Liver (tissue), 9 donors: ENCODE data around the gene SCN1B. TPM values are rescaled to one million over a fixed set of nuclear protein-coding genes. Genes with fewer than 3 reads are reported as not detected.

Experiments used
- DNase-seq: peaks from one replicate; pipeline ENCODE4 v3.0.0-alpha.2; 2017; ENCODE audit warnings: low spot score
- H3K27ac ChIP-seq, 2 donors: one replicate each; pipeline ENCODE4 v1.7.0; 2013; ENCODE audit warnings: inconsistent platforms in 2 of 2, low read length in 2 of 2, control low read depth in 1 of 2, low read depth in 1 of 2, mild to moderate bottlenecking in 1 of 2
- H3K27me3 ChIP-seq, 4 donors: one replicate each; pipeline versions ENCODE4 v1.6.1 to v1.7.0; 2013; ENCODE audit warnings: low read length in 3 of 4, inconsistent platforms in 1 of 4, mild to moderate bottlenecking in 1 of 4, moderate library complexity in 1 of 4; ENCODE audit not compliant: control insufficient read depth in 4 of 4, insufficient read depth in 4 of 4
- H3K36me3 ChIP-seq, 4 donors: one replicate each; pipeline versions ENCODE4 v1.6.1 to v1.7.0; 2013; ENCODE audit warnings: low read length in 3 of 4, mild to moderate bottlenecking in 3 of 4, low read depth in 1 of 4, moderate library complexity in 1 of 4; ENCODE audit not compliant: control insufficient read depth in 4 of 4, insufficient read depth in 3 of 4
- H3K4me1 ChIP-seq, 4 donors: one replicate each; pipeline versions ENCODE4 v1.6.1 to v1.7.0; 2013; ENCODE audit warnings: low read length in 3 of 4, mild to moderate bottlenecking in 3 of 4, moderate library complexity in 1 of 4; ENCODE audit not compliant: control insufficient read depth in 4 of 4, insufficient read depth in 4 of 4
- H3K4me3 ChIP-seq, 3 donors: one replicate each; pipeline versions ENCODE4 v1.6.1 to v1.7.0; 2013; ENCODE audit warnings: low read length in 3 of 3, control low read depth in 1 of 3, low read depth in 1 of 3, mild to moderate bottlenecking in 1 of 3
- H3K9ac ChIP-seq, 2 donors: one replicate each; pipeline ENCODE4 v1.7.0; 2013; ENCODE audit warnings: low read length in 2 of 2, mild to moderate bottlenecking in 2 of 2, moderate library complexity in 2 of 2, control low read depth in 1 of 2, low read depth in 1 of 2
- H3K9me3 ChIP-seq, 4 donors: one replicate each; pipeline versions ENCODE4 v1.6.1 to v1.7.0; 2013; ENCODE audit warnings: low read length in 3 of 4; ENCODE audit not compliant: control insufficient read depth in 4 of 4
- ATF3 ChIP-seq: IDR thresholded peaks from 2 replicates; pipeline ENCODE4 v1.6.1; 2016; ENCODE audit warnings: antibody characterized with exemption
- EGR1 ChIP-seq, 2 donors: IDR thresholded peaks; 2 replicates each; pipeline ENCODE4 v1.6.1; 2016 to 2018; ENCODE audit warnings: antibody characterized with exemption in 2 of 2, low read depth in 2 of 2
- FOXA1 ChIP-seq: IDR thresholded peaks from 2 replicates; pipeline ENCODE4 v1.6.1; 2016; ENCODE audit warnings: antibody characterized with exemption
- FOXA2 ChIP-seq: IDR thresholded peaks from 2 replicates; pipeline ENCODE4 v1.6.1; 2016; ENCODE audit warnings: antibody characterized with exemption
- GABPA ChIP-seq, 2 donors: IDR thresholded peaks in 1 of 2; conservative IDR thresholded peaks in 1 of 2; 2 replicates each; pipeline ENCODE4 v1.6.1; 2016; ENCODE audit warnings: antibody characterized with exemption in 2 of 2, mild to moderate bottlenecking in 1 of 2, moderate library complexity in 1 of 2
- HNF4A ChIP-seq, 2 donors: conservative IDR thresholded peaks; 2 replicates each; pipeline ENCODE4 v1.6.1; 2016; ENCODE audit warnings: antibody characterized with exemption in 2 of 2, mild to moderate bottlenecking in 2 of 2
- HNF4G ChIP-seq: IDR thresholded peaks from 2 replicates; pipeline ENCODE4 v1.6.1; 2016; ENCODE audit warnings: antibody characterized with exemption
- NR2F2 ChIP-seq: IDR thresholded peaks from 2 replicates; pipeline ENCODE4 v1.6.1; 2016; ENCODE audit warnings: antibody characterized with exemption
- RAD21 ChIP-seq, 2 donors: IDR thresholded peaks; 2 replicates each; pipeline ENCODE4 v1.6.1; 2016; ENCODE audit warnings: antibody characterized with exemption in 2 of 2, mild to moderate bottlenecking in 2 of 2
- TAF1 ChIP-seq: conservative IDR thresholded peaks from 2 replicates; pipeline ENCODE4 v1.6.1; 2016; ENCODE audit warnings: antibody characterized with exemption, mild to moderate bottlenecking
- YY1 ChIP-seq: IDR thresholded peaks from 2 replicates; pipeline ENCODE4 v1.6.1; 2016; ENCODE audit warnings: antibody characterized with exemption, mild to moderate bottlenecking
- ZBTB33 ChIP-seq: IDR thresholded peaks from 2 replicates; pipeline ENCODE4 v1.6.1; 2016; ENCODE audit warnings: antibody characterized with exemption
- WGBS: extraction: QIAGEN DNeasy Blood & Tissue Kit; methylation state at CpG from one replicate; pipeline ENCODE4 v1.1.7; 2013; 5-methylcytosine and 5-hydroxymethylcytosine counted together
- polyA plus RNA-seq, 2 donors: library from polyadenylated mRNA; stranded (reverse) in 1 of 2; unstranded in 1 of 2; fragments of 200-250 nt in 1 of 2; fragments of >200 nt in 1 of 2; fragmentation: Nextera tagmentation in 1 of 2; extraction: Ambion mirVana in 1 of 2; gene quantifications; one replicate each; pipeline versions ENCODE4 v1.2.1 to v1.2.3, GENCODE V29; 2013 to 2015
- total RNA-seq, 2 donors: library from RNA; depleted of rRNA; stranded (reverse); fragments of >200 nt; gene quantifications; one replicate each; pipeline ENCODE4 v1.2.3, GENCODE V29; 2014
- TF ChIP-seq, protein P1 (sequence below): IDR thresholded peaks from 2 replicates; pipeline ENCODE4 v1.6.1; 2016; ENCODE audit warnings: antibody characterized with exemption, mild to moderate bottlenecking
- TF ChIP-seq, protein P2 (sequence below): IDR thresholded peaks from 2 replicates; pipeline ENCODE4 v1.6.1; 2016; ENCODE audit warnings: antibody characterized with exemption
- TF ChIP-seq, protein P3 (sequence below): fragments of 150-350 bp; IDR thresholded peaks from 2 replicates; pipeline ENCODE4 v1.5.1; 2017; ENCODE audit warnings: improper control_type of control experiment, low read depth, low read length; ENCODE audit not compliant: missing input control
- donor health status: healthy.
- donor health status: healthy.
- donor health status: healthy.
- donor health status: healthy.
- donor health status: healthy.

SCN1B gene
- total and polyA plus RNA-seq, 4 donors: 1.6 to 5.8 (median 3.4) TPM

- Histone ChIP-seq H3K27ac (no peak overlapping the region), H3K9ac (no peak overlapping the region), H3K4me1 (peaks cover 3 to 17% (median 8%) of the 10 kb centered on the region in 4 donors), H3K4me3 (no peak overlapping the region), H3K9me3 (no peaks in the 10 kb centered on the region), H3K27me3 (no peaks in the 10 kb centered on the region), H3K36me3 (no peaks in the 10 kb centered on the region)
- DNase-seq: no peak
- TF ChIP-seq ZBTB33: no peak
- TF ChIP-seq, protein P1, sequence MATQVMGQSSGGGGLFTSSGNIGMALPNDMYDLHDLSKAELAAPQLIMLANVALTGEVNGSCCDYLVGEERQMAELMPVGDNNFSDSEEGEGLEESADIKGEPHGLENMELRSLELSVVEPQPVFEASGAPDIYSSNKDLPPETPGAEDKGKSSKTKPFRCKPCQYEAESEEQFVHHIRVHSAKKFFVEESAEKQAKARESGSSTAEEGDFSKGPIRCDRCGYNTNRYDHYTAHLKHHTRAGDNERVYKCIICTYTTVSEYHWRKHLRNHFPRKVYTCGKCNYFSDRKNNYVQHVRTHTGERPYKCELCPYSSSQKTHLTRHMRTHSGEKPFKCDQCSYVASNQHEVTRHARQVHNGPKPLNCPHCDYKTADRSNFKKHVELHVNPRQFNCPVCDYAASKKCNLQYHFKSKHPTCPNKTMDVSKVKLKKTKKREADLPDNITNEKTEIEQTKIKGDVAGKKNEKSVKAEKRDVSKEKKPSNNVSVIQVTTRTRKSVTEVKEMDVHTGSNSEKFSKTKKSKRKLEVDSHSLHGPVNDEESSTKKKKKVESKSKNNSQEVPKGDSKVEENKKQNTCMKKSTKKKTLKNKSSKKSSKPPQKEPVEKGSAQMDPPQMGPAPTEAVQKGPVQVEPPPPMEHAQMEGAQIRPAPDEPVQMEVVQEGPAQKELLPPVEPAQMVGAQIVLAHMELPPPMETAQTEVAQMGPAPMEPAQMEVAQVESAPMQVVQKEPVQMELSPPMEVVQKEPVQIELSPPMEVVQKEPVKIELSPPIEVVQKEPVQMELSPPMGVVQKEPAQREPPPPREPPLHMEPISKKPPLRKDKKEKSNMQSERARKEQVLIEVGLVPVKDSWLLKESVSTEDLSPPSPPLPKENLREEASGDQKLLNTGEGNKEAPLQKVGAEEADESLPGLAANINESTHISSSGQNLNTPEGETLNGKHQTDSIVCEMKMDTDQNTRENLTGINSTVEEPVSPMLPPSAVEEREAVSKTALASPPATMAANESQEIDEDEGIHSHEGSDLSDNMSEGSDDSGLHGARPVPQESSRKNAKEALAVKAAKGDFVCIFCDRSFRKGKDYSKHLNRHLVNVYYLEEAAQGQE: no peak
- no peak for TF ChIP-seq TAF1
- TF ChIP-seq, protein P2, sequence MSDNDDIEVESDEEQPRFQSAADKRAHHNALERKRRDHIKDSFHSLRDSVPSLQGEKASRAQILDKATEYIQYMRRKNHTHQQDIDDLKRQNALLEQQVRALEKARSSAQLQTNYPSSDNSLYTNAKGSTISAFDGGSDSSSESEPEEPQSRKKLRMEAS: no peak
- no peak for TF ChIP-seq FOXA2
- no peak for TF ChIP-seq ATF3
- WGBS: 92% methylated on average over 30 of the region's 30 CpGs
Observed at GRCh38 chr19:35033067-35034004, 3.1 kb downstream of the SCN1B start.

GRCh38 chr19:35034005-35034502 is 3.8 kb downstream of the SCN1B start:
- H3K4me1 ChIP-seq: peaks cover 6 to 24% (median 8%) of the 10 kb centered on the region in 4 donors
- no peaks in the 10 kb centered on the region for H3K27me3 ChIP-seq
- H3K36me3 ChIP-seq: no peaks in the 10 kb centered on the region
- no peak overlapping the region for H3K4me3 ChIP-seq
- no peak overlapping the region for H3K9ac ChIP-seq
- H3K27ac ChIP-seq: no peak overlapping the region
- H3K9me3 ChIP-seq: no peaks in the 10 kb centered on the region
- no peak for DNase-seq
- 91% methylated on average over 17 of the region's 17 CpGs for WGBS
- TF ChIP-seq, protein P1: no peak
- no peak for TF ChIP-seq YY1
- TF ChIP-seq ATF3: no peak
- TF ChIP-seq, protein P3, sequence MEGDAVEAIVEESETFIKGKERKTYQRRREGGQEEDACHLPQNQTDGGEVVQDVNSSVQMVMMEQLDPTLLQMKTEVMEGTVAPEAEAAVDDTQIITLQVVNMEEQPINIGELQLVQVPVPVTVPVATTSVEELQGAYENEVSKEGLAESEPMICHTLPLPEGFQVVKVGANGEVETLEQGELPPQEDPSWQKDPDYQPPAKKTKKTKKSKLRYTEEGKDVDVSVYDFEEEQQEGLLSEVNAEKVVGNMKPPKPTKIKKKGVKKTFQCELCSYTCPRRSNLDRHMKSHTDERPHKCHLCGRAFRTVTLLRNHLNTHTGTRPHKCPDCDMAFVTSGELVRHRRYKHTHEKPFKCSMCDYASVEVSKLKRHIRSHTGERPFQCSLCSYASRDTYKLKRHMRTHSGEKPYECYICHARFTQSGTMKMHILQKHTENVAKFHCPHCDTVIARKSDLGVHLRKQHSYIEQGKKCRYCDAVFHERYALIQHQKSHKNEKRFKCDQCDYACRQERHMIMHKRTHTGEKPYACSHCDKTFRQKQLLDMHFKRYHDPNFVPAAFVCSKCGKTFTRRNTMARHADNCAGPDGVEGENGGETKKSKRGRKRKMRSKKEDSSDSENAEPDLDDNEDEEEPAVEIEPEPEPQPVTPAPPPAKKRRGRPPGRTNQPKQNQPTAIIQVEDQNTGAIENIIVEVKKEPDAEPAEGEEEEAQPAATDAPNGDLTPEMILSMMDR: no peak
- no peak for TF ChIP-seq HNF4G
- TF ChIP-seq FOXA2: no peak
- no peak for TF ChIP-seq GABPA (IDR thresholded peaks at IDR 0.05 in 1 of 2, conservative IDR thresholded peaks at IDR 0.05 in 1 of 2)
- TF ChIP-seq ZBTB33: no peak
- no peak for TF ChIP-seq HNF4A (conservative IDR thresholded peaks at IDR 0.05)
- no peak for TF ChIP-seq NR2F2
- no peak for TF ChIP-seq FOXA1
- TF ChIP-seq EGR1 (IDR thresholded peaks at IDR 0.05; ENCODE audit: low read depth in 2 of 2): no peak
- TF ChIP-seq RAD21 (IDR thresholded peaks at IDR 0.05): no peak
- TF ChIP-seq TAF1: no peak
